K562 (cell line): ENCODE results near the gene MYL12B. TPM values are rescaled to one million over a fixed set of nuclear protein-coding genes. Genes with fewer than 3 reads are reported as not detected.
A peak's percentile ranks its signal among the peaks of the same experiment; 100 is the strongest.

Source experiments
- ATAC-seq: fragments of 200-7000 bp; cut with Tn5 transposase; 3 replicates; pipeline ENCODE4 v1.9.1; 2020; ENCODE audit warnings: moderate library complexity
- BruUV-seq: library from RNA; stranded (reverse); fragments of 400-500 nt; replicated peaks from 2 replicates; lab custom pipeline; 2021; lab: Mats Ljungman, UMichigan
- CTCF ChIA-PET: fragments of 300-600 bp; formaldehyde crosslinking; extraction: SDS; loops from one replicate; lab custom pipeline; 2021; ENCODE audit warnings: low intra/inter-chr PET ratio; lab: Yijun Ruan, JAX
- POLR2A ChIA-PET: fragments of 300-600, 350-650 bp; sonication (Branson Sonifier 250); formaldehyde crosslinking; extraction: SDS; loops from one replicate; lab custom pipeline; 2021; ENCODE audit warnings: antibody characterized with exemption, inconsistent platforms; lab: Yijun Ruan, JAX
- DNase-seq, 4 experiments: peaks; one replicate each; pipeline versions ENCODE4 v3.0.0 to v3.0.0-alpha.2; 2011 to 2018; ENCODE audit warnings: low spot score in 3 of 4, mixed read lengths in 3 of 4; ENCODE audit errors: extremely low read depth in 1 of 4
- FAIRE-seq: peaks from 2 replicates; lab custom pipeline; 2011; peaks lifted over from hg19 to GRCh38; lab: Jason Lieb, UNC
- H2AFZ ChIP-seq: 2 replicates; pipeline ENCODE4 v1.6.0; 2011; ENCODE audit warnings: low read depth, low read length, control low read depth, inconsistent platforms
- H3K27ac ChIP-seq: fragments of 200-600 bp; 3 replicates; pipeline ENCODE4 v1.8.0; 2011; ENCODE audit warnings: low read depth, mild to moderate bottlenecking, control low read depth, inconsistent platforms, low read length, moderate library complexity, mixed read lengths; ENCODE audit errors: extremely low read depth
- H3K27me3 ChIP-seq, 2 experiments: fragments of 300-600 bp in 1 of 2; 2 replicates in 1 of 2; 3 replicates in 1 of 2; pipeline versions ENCODE4 v1.6.0 to v1.8.0; 2011; ENCODE audit warnings: inconsistent platforms in 2 of 2, low read length in 2 of 2, mild to moderate bottlenecking in 1 of 2, mixed read lengths in 1 of 2, moderate library complexity in 1 of 2; ENCODE audit not compliant: control insufficient read depth in 2 of 2, insufficient read depth in 2 of 2
- H3K36me3 ChIP-seq: fragments of 300-600 bp; 3 replicates; pipeline ENCODE4 v1.8.0; 2011; ENCODE audit warnings: mild to moderate bottlenecking, low read length, inconsistent platforms; ENCODE audit not compliant: control insufficient read depth, insufficient read depth
- H3K4me1 ChIP-seq, 2 experiments: fragments of 200-600 bp in 1 of 2; replicated peaks in 1 of 2; 2 replicates in 1 of 2; 3 replicates in 1 of 2; pipeline versions ENCODE4 v1.5.1 to v1.8.0; 2011; ENCODE audit warnings: inconsistent platforms in 2 of 2, low read length in 2 of 2, mild to moderate bottlenecking in 1 of 2, mixed read lengths in 1 of 2, moderate library complexity in 1 of 2; ENCODE audit not compliant: control insufficient read depth in 2 of 2, insufficient read depth in 2 of 2
- H3K4me2 ChIP-seq: 2 replicates; pipeline ENCODE4 v1.6.1; 2011; ENCODE audit warnings: low read length, control low read depth, inconsistent platforms, mixed read lengths; ENCODE audit not compliant: insufficient read depth
- H3K4me3 ChIP-seq: fragments of 200-600 bp; sonication (generic), shearing (Covaris generic); 2 replicates; pipeline ENCODE4 v1.5.1; 2016; ENCODE audit warnings: control low read depth, inconsistent platforms
- H3K79me2 ChIP-seq: fragments of 200-600 bp; 3 replicates; pipeline ENCODE4 v1.8.0; 2011; ENCODE audit warnings: low read length, inconsistent platforms; ENCODE audit not compliant: control insufficient read depth, insufficient read depth
- H3K9ac ChIP-seq, 2 experiments: 2 replicates each; pipeline versions ENCODE4 v1.6.0 to v1.6.1; 2011; ENCODE audit warnings: low read depth in 2 of 2, low read length in 2 of 2, control low read depth in 1 of 2, inconsistent platforms in 1 of 2, mild to moderate bottlenecking in 1 of 2, mixed read lengths in 1 of 2; ENCODE audit not compliant: insufficient read depth in 1 of 2
- H3K9me1 ChIP-seq: one replicate; pipeline ENCODE4 v1.6.0; 2011; ENCODE audit warnings: inconsistent platforms, mild to moderate bottlenecking, low read length, moderate library complexity; ENCODE audit not compliant: control insufficient read depth, insufficient read depth
- H3K9me3 ChIP-seq: replicated peaks from 2 replicates; pipeline ENCODE4 v1.5.1; 2011; ENCODE audit warnings: low read depth, low read length, inconsistent platforms; ENCODE audit not compliant: control insufficient read depth, insufficient read depth
- H4K20me1 ChIP-seq: replicated peaks from 2 replicates; pipeline ENCODE4 v1.6.1; 2011; ENCODE audit warnings: low read length, inconsistent platforms, mixed read lengths; ENCODE audit not compliant: control insufficient read depth, insufficient read depth
- CBFA2T3 ChIP-seq: fragments of 450-650 bp; IDR thresholded peaks from 2 replicates; pipeline ENCODE4 v1.6.1; 2017
- CREB1 ChIP-seq, 2 experiments: sonication (generic) in 1 of 2; formaldehyde crosslinking in 1 of 2; IDR thresholded peaks; 2 replicates each; pipeline versions ENCODE4 v1.6.1 to v1.8.0; 2012 to 2022; ENCODE audit warnings: inconsistent platforms in 1 of 2, mild to moderate bottlenecking in 1 of 2, missing genetic modification reagents in 1 of 2, moderate library complexity in 1 of 2
- FOXM1 ChIP-seq, 2 experiments: fragments of 450-650 bp in 1 of 2; sonication (generic) in 1 of 2; formaldehyde crosslinking in 1 of 2; IDR thresholded peaks; 2 replicates each; pipeline versions ENCODE4 v1.6.1 to v1.9.0; 2017 to 2022; ENCODE audit warnings: low read depth in 2 of 2, mild to moderate bottlenecking in 2 of 2, missing genetic modification reagents in 1 of 2, moderate library complexity in 1 of 2
- ILF3 ChIP-seq: fragments of 450-650 bp; IDR thresholded peaks from 2 replicates; pipeline ENCODE4 v1.6.1; 2018; ENCODE audit warnings: antibody characterized with exemption, mild to moderate bottlenecking, moderate library complexity, borderline replicate concordance
- KHSRP ChIP-seq: fragments of 450-650 bp; IDR thresholded peaks from 2 replicates; pipeline ENCODE4 v1.6.1; 2017
- LCOR ChIP-seq: sonication (generic); formaldehyde crosslinking; IDR thresholded peaks from 2 replicates; pipeline ENCODE4 v1.8.0; 2022; ENCODE audit warnings: mild to moderate bottlenecking, missing genetic modification reagents
- NCOA4 ChIP-seq: fragments of 450-650 bp; IDR thresholded peaks from 2 replicates; pipeline ENCODE4 v1.6.1; 2018; ENCODE audit warnings: mild to moderate bottlenecking; ENCODE audit not compliant: partially characterized antibody
- PML ChIP-seq: IDR thresholded peaks from 2 replicates; pipeline ENCODE4 v1.6.1; 2012; ENCODE audit warnings: low read length, inconsistent platforms
- POLR2B ChIP-seq: fragments of 450-650 bp; IDR thresholded peaks from 2 replicates; pipeline ENCODE4 v1.6.1; 2018; ENCODE audit warnings: low read depth; ENCODE audit not compliant: partially characterized antibody
- RBM14 ChIP-seq: fragments of 200-400 bp; formaldehyde crosslinking; IDR thresholded peaks from 2 replicates; pipeline ENCODE4 v1.6.1; 2018; ENCODE audit warnings: low read depth, mild to moderate bottlenecking, low read length, moderate library complexity, borderline replicate concordance; ENCODE audit not compliant: insufficient read depth
- ZNF431 ChIP-seq: sonication (generic); formaldehyde crosslinking; IDR thresholded peaks from 2 replicates; pipeline ENCODE4 v1.8.0; 2022; ENCODE audit warnings: mild to moderate bottlenecking, missing genetic modification reagents
- ZNF445 ChIP-seq: fragments of 250-450 bp; sonication (Bioruptor Pico); IDR thresholded peaks from 2 replicates; pipeline ENCODE4 v1.4.0; 2020; ENCODE audit warnings: low read depth, mild to moderate bottlenecking, moderate library complexity
- WGBS: fragments of 100-300 bp; shearing (Covaris generic); methylation state at CpG from one replicate; pipeline ENCODE4 v1.1.6; 2016; ENCODE audit warnings: low coverage, mixed read lengths; ENCODE audit not compliant: insufficient coverage; ENCODE audit errors: missing lambda C conversion rate; 5-methylcytosine and 5-hydroxymethylcytosine counted together
- in situ Hi-C: fragments of 300-500 bp; cut with MboI; formaldehyde crosslinking; loops from 4 replicates; pipeline ENCODE4 v1.15.0; 2018; ENCODE audit warnings: inconsistent platforms, mixed read lengths
- intact Hi-C: fragments of 100-400 bp; cut with micrococcal nuclease; formaldehyde crosslinking; loops from 2 replicates; pipeline ENCODE4 v1.14.2; 2022
- polyA plus RNA-seq, 8 experiments: library from polyadenylated mRNA; depleted of rRNA in 4 of 8; stranded (reverse) in 5 of 8; unstranded in 3 of 8; fragments of >200 nt; fragmentation: Nextera tagmentation in 2 of 8; fragmentation: Illumina TruSeq in 1 of 8; extraction: Ambion mirVana in 2 of 8; extraction: Trizol in 1 of 8; gene quantifications; 2 replicates each; pipeline versions ENCODE4 v1.2.1 to v1.2.3, GENCODE V29; 2011 to 2014; ENCODE audit warnings: inconsistent platforms in 1 of 8, missing spikeins in 1 of 8
- total RNA-seq, 7 experiments: library from RNA; depleted of rRNA in 6 of 7; stranded (reverse); fragments of >200 nt in 6 of 7; fragmentation: Illumina TruSeq in 2 of 7; extraction: Trizol in 2 of 7; gene quantifications; 2 replicates each; pipeline versions ENCODE4 v1.2.1 to v1.2.3, GENCODE V29; 2011 to 2021; ENCODE audit warnings: low replicate concordance in 1 of 7
- TF ChIP-seq, protein P1 (sequence below): fragments of 450-650 bp; formaldehyde crosslinking; conservative IDR thresholded peaks from 2 replicates; pipeline ENCODE4 v1.4.0; 2022; ENCODE audit warnings: mild to moderate bottlenecking, missing genetic modification characterization
- TF ChIP-seq, protein P2 (sequence below): sonication (generic); formaldehyde crosslinking; IDR thresholded peaks from 2 replicates; pipeline ENCODE4 v1.8.1; 2023; ENCODE audit warnings: mild to moderate bottlenecking, missing genetic modification reagents
- TF ChIP-seq, protein P3 (sequence below): fragments of 250-450 bp; sonication (Bioruptor Pico); IDR thresholded peaks from 2 replicates; pipeline ENCODE4 v1.5.1; 2021; ENCODE audit warnings: mild to moderate bottlenecking

MYL12B gene
- total and polyA plus RNA-seq, 9 of the 15 experiments (the other 6 are each of a cell fraction or from before 2014, with no cell fraction given), result 220 to 995 (median 463) TPM

DNA sequence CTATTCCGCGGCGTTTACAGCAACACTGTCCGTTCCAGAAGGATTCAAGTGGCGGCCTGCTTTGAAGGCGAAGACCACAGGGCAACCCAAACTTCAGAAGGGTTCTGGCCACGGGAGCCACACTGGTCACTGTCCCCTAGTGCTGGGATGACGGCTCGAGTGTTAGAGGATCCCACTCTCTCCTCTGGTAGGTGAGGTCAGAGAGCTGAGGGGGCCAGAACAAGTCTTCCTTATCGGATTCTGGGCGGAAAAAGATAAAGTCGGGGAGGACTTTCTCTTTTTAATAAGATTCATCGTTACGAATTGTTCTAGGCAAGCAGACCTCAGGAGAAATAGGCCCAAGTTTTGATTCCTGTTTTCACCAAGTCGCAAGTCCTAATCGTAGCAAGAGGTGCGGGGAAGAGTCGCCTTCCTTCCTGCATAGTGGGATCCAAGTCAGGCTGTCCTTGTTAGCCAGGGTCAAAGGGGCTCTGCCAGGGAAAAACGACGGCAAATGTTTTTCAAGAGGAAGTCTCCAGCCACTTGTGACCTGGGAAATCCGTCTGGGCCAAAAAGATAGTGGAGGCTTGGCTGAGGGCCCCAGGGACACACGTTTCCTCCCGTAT is 15.2 kb upstream of the MYL12B start:
- H3K27ac ChIP-seq, result peak overlapping the region; percentile 100
- H3K9ac ChIP-seq, result peak overlapping the region; percentile 93 to 99
- ATAC-seq (peak; percentile 65), FAIRE-seq (no peak), DNase-seq (peak; percentile 79 to 89 (median 80))
- no peaks in the 10 kb centered on the region for H3K27me3 ChIP-seq
- peaks cover 32% of the 10 kb centered on the region for H3K36me3 ChIP-seq
- H2AFZ ChIP-seq, result peak overlapping the region; percentile 100
- H4K20me1 ChIP-seq, result peaks cover 14% of the 10 kb centered on the region; the same call in 1 of the 2 replicates
- BruUV-seq, result no TSS peak
- 0 out of 2 replicates have a peak, but pooled peaks cover 2% of the 10 kb centered on the region for H3K9me3 ChIP-seq
- intact Hi-C loops (loop anchor here (1.0 to 5.0 kb wide), 7 partner anchors 59 to 480 kb away; no protein-coding TSS in a partner anchor), in situ Hi-C loops (loop anchor here (5.0 kb wide), 1 partner anchor 304 kb away; no protein-coding TSS in a partner anchor)
- no peaks in the 10 kb centered on the region for H3K9me1 ChIP-seq
- WGBS, result under 1% methylated on average over 23 of the region's 23 CpGs
- H3K79me2 ChIP-seq, result peaks cover 61% of the 10 kb centered on the region
- ChIA-PET POLR2A (interaction anchor here (0.6 to 4.1 kb wide), 58 partner anchors 9 to 591 kb away, joined by 3 to 35 read pairs (median 4); partner anchors contain the start of genes MYL12B, MYOM1 and SMCHD1), CTCF (interaction anchor here (0.7 to 4.3 kb wide), 6 partner anchors 299 to 821 kb away, joined by 3 to 64 read pairs (median 3); no protein-coding TSS in a partner anchor)
- H3K4me3 ChIP-seq, result peak overlapping the region; percentile 92
- H3K4me1 ChIP-seq, result peaks cover 3 to 13% of the 10 kb centered on the region in 2 experiments; a peak in 3 of 5 replicates
- peak overlapping the region; percentile 90 for H3K4me2 ChIP-seq
- TF ChIP-seq KHSRP (peak; percentile 41; the same call in 1 of the 2 replicates), CREB1 (IDR thresholded peaks at IDR 0.05) (peak; percentile 15; the same call in 1 of the 2 replicates), CREB1 (CRISPR knock-in tag; IDR thresholded peaks at IDR 0.05) (no peak; the same call in 1 of the 2 replicates), ILF3 (no peak), PML (peak; percentile 76), ZNF445 (CRISPR knock-in tag) (0 out of 2 replicates have a peak, but pooled peaks have one; percentile 31), CBFA2T3 (no peak), FOXM1 (IDR thresholded peaks at IDR 0.05; ENCODE audit: low read depth) (peak; percentile 67), FOXM1 (CRISPR knock-in tag; IDR thresholded peaks at IDR 0.05; ENCODE audit: low read depth) (no peak), POLR2B (peak; percentile 77), RBM14 (no peak), LCOR (CRISPR knock-in tag) (no peak; the same call in 1 of the 2 replicates), ZNF431 (CRISPR knock-in tag) (peak; percentile 0; the same call in 1 of the 2 replicates), NCOA4 (no peak)
- TF ChIP-seq, protein P1, sequence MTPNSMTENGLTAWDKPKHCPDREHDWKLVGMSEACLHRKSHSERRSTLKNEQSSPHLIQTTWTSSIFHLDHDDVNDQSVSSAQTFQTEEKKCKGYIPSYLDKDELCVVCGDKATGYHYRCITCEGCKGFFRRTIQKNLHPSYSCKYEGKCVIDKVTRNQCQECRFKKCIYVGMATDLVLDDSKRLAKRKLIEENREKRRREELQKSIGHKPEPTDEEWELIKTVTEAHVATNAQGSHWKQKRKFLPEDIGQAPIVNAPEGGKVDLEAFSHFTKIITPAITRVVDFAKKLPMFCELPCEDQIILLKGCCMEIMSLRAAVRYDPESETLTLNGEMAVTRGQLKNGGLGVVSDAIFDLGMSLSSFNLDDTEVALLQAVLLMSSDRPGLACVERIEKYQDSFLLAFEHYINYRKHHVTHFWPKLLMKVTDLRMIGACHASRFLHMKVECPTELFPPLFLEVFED, result 0 out of 2 replicates have a peak, but pooled peaks have one; percentile 16
- TF ChIP-seq, protein P2, sequence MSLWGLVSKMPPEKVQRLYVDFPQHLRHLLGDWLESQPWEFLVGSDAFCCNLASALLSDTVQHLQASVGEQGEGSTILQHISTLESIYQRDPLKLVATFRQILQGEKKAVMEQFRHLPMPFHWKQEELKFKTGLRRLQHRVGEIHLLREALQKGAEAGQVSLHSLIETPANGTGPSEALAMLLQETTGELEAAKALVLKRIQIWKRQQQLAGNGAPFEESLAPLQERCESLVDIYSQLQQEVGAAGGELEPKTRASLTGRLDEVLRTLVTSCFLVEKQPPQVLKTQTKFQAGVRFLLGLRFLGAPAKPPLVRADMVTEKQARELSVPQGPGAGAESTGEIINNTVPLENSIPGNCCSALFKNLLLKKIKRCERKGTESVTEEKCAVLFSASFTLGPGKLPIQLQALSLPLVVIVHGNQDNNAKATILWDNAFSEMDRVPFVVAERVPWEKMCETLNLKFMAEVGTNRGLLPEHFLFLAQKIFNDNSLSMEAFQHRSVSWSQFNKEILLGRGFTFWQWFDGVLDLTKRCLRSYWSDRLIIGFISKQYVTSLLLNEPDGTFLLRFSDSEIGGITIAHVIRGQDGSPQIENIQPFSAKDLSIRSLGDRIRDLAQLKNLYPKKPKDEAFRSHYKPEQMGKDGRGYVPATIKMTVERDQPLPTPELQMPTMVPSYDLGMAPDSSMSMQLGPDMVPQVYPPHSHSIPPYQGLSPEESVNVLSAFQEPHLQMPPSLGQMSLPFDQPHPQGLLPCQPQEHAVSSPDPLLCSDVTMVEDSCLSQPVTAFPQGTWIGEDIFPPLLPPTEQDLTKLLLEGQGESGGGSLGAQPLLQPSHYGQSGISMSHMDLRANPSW (CRISPR knock-in tag), result 0 out of 2 replicates have a peak, but pooled peaks have one; percentile 70
- TF ChIP-seq, protein P3, sequence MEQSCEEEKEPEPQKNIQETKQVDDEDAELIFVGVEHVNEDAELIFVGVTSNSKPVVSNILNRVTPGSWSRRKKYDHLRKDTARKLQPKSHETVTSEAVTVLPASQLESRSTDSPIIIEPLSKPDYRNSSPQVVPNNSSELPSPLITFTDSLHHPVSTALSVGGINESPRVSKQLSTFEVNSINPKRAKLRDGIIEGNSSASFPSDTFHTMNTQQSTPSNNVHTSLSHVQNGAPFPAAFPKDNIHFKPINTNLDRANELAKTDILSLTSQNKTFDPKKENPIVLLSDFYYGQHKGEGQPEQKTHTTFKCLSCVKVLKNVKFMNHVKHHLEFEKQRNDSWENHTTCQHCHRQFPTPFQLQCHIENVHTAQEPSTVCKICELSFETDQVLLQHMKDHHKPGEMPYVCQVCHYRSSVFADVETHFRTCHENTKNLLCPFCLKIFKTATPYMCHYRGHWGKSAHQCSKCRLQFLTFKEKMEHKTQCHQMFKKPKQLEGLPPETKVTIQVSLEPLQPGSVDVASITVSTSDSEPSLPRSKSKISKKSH (CRISPR knock-in tag), result no peak
